ENCODE results near the gene ADAM33. TPM values are rescaled to one million over a fixed set of nuclear protein-coding genes. Genes with fewer than 3 reads are reported as not detected.

Gene ADAM33
- total RNA-seq, 1 donor, result under 0.01 TPM

GRCh38 chr20:3654326-3655130 lies 27.3 kb downstream of the ADAM33 start:
- H3K27me3 ChIP-seq (ENCODE audit: insufficient read depth, low read length), result no peaks in the 10 kb centered on the region
- no peak overlapping the region for H3K4me3 ChIP-seq (ENCODE audit: low read length)
- no peaks in the 10 kb centered on the region for H3K9me3 ChIP-seq (ENCODE audit: low read depth, low read length)
- H3K4me1 ChIP-seq (ENCODE audit: insufficient read depth, low read length), result peaks cover 14% of the 10 kb centered on the region

- Histone ChIP-seq H3K9me3 (ENCODE audit: low read depth, low read length) (no peaks in the 10 kb centered on the region), H3K27me3 (ENCODE audit: insufficient read depth, low read length) (no peaks in the 10 kb centered on the region), H3K4me1 (ENCODE audit: insufficient read depth, low read length) (peaks cover 14% of the 10 kb centered on the region), H3K4me3 (ENCODE audit: low read length) (no peak overlapping the region)
These were observed 27.9 kb downstream of the ADAM33 start for GRCh38 chr20:3653921-3654320.

- no peaks in the 10 kb centered on the region for H3K27me3 ChIP-seq (ENCODE audit: insufficient read depth, low read length)
- H3K9me3 ChIP-seq (ENCODE audit: low read depth, low read length), result no peaks in the 10 kb centered on the region
- H3K4me3 ChIP-seq (ENCODE audit: low read length), result no peak overlapping the region
- H3K4me1 ChIP-seq (ENCODE audit: insufficient read depth, low read length), result peaks cover 14% of the 10 kb centered on the region
These were observed 28.9 kb downstream of the ADAM33 start for GRCh38 chr20:3652676-3653596.

- H3K4me1 ChIP-seq (ENCODE audit: insufficient read depth, low read length), result peaks cover 14% of the 10 kb centered on the region
- H3K27me3 ChIP-seq (ENCODE audit: insufficient read depth, low read length), result no peaks in the 10 kb centered on the region
- no peak overlapping the region for H3K4me3 ChIP-seq (ENCODE audit: low read length)
- no peaks in the 10 kb centered on the region for H3K9me3 ChIP-seq (ENCODE audit: low read depth, low read length)
These were observed 29.6 kb downstream of the ADAM33 start for GRCh38 chr20:3652221-3652620.

- H3K4me1 ChIP-seq (ENCODE audit: insufficient read depth, low read length), result peaks cover 14% of the 10 kb centered on the region
- H3K4me3 ChIP-seq (ENCODE audit: low read length), result no peak overlapping the region
- H3K9me3 ChIP-seq (ENCODE audit: low read depth, low read length), result no peaks in the 10 kb centered on the region
- H3K27me3 ChIP-seq (ENCODE audit: insufficient read depth, low read length), result no peaks in the 10 kb centered on the region
These were observed 30.4 kb downstream of the ADAM33 start for GRCh38 chr20:3651204-3651962.

- Histone ChIP-seq H3K4me3 (ENCODE audit: low read length) (no peak overlapping the region), H3K27me3 (ENCODE audit: insufficient read depth, low read length) (no peaks in the 10 kb centered on the region), H3K9me3 (ENCODE audit: low read depth, low read length) (no peaks in the 10 kb centered on the region), H3K4me1 (ENCODE audit: insufficient read depth, low read length) (peaks cover 13% of the 10 kb centered on the region)
These were observed 32.9 kb downstream of the ADAM33 start for GRCh38 chr20:3648951-3649350.

GRCh38 chr20:3647473-3647872 lies 34.3 kb downstream of the ADAM33 start:
- Histone ChIP-seq H3K4me1 (ENCODE audit: insufficient read depth, low read length) (no peaks in the 10 kb centered on the region), H3K9me3 (ENCODE audit: low read depth, low read length) (no peaks in the 10 kb centered on the region), H3K27me3 (ENCODE audit: insufficient read depth, low read length) (no peaks in the 10 kb centered on the region), H3K4me3 (ENCODE audit: low read length) (no peak overlapping the region)

GRCh38 chr20:3646651-3647050 lies 35.2 kb downstream of the ADAM33 start:
- no peaks in the 10 kb centered on the region for H3K4me1 ChIP-seq (ENCODE audit: insufficient read depth, low read length)
- H3K27me3 ChIP-seq (ENCODE audit: insufficient read depth, low read length), result no peaks in the 10 kb centered on the region
- H3K4me3 ChIP-seq (ENCODE audit: low read length), result no peak overlapping the region
- H3K9me3 ChIP-seq (ENCODE audit: low read depth, low read length), result no peaks in the 10 kb centered on the region

GRCh38 chr20:3646067-3646440 lies 35.8 kb downstream of the ADAM33 start:
- H3K9me3 ChIP-seq (ENCODE audit: low read depth, low read length), result no peaks in the 10 kb centered on the region
- no peaks in the 10 kb centered on the region for H3K27me3 ChIP-seq (ENCODE audit: insufficient read depth, low read length)
- H3K4me1 ChIP-seq (ENCODE audit: insufficient read depth, low read length), result no peaks in the 10 kb centered on the region
- no peak overlapping the region for H3K4me3 ChIP-seq (ENCODE audit: low read length)

GRCh38 chr20:3645309-3646066 lies 36.3 kb downstream of the ADAM33 start:
- H3K4me3 ChIP-seq (ENCODE audit: low read length), result no peak overlapping the region
- no peaks in the 10 kb centered on the region for H3K27me3 ChIP-seq (ENCODE audit: insufficient read depth, low read length)
- no peaks in the 10 kb centered on the region for H3K9me3 ChIP-seq (ENCODE audit: low read depth, low read length)
- H3K4me1 ChIP-seq (ENCODE audit: insufficient read depth, low read length), result no peaks in the 10 kb centered on the region

GRCh38 chr20:3640259-3640658 lies 41.6 kb downstream of the ADAM33 start:
- no peaks in the 10 kb centered on the region for H3K4me1 ChIP-seq (ENCODE audit: insufficient read depth, low read length)
- no peaks in the 10 kb centered on the region for H3K9me3 ChIP-seq (ENCODE audit: low read depth, low read length)

GRCh38 chr20:3635346-3635745 lies 46.5 kb downstream of the ADAM33 start:
- Histone ChIP-seq H3K9me3 (ENCODE audit: low read depth, low read length) (no peaks in the 10 kb centered on the region), H3K4me3 (ENCODE audit: low read length) (no peak overlapping the region), H3K4me1 (ENCODE audit: insufficient read depth, low read length) (no peaks in the 10 kb centered on the region), H3K27me3 (ENCODE audit: insufficient read depth, low read length) (no peaks in the 10 kb centered on the region)

More at GRCh38 chr20:3640259-3640658, 41.6 kb downstream of the ADAM33 start:
- Histone ChIP-seq H3K4me3 (ENCODE audit: low read length) (no peak overlapping the region), H3K27me3 (ENCODE audit: insufficient read depth, low read length) (no peaks in the 10 kb centered on the region)

GRCh38 chr20:3633913-3634478 lies 47.8 kb downstream of the ADAM33 start:
- H3K4me1 ChIP-seq (ENCODE audit: insufficient read depth, low read length), result no peaks in the 10 kb centered on the region
- H3K4me3 ChIP-seq (ENCODE audit: low read length), result no peak overlapping the region
- H3K9me3 ChIP-seq (ENCODE audit: low read depth, low read length), result no peaks in the 10 kb centered on the region
- H3K27me3 ChIP-seq (ENCODE audit: insufficient read depth, low read length), result no peaks in the 10 kb centered on the region

Data from mononuclear cell (primary cell).